ENCODE data around the gene RGSL1. TPM values are rescaled to one million over a fixed set of nuclear protein-coding genes. Genes with fewer than 3 reads are reported as not detected.

Gene RGSL1
- total RNA-seq, 2 experiments from 2014 or later, result not detected

GRCh38 chr1:182587666-182588499 is 137.9 kb downstream of the RGSL1 start:
- DNase-seq, result no peak
- peak overlapping the region; percentile 91 for H3K4me3 Mint-ChIP-seq
- H3K4me1 Mint-ChIP-seq, result peaks cover 31% of the 10 kb centered on the region
- ChIA-PET CTCF (interaction anchor here (0.7 to 4.4 kb wide), 7 partner anchors 12 to 503 kb away, joined by 3 to 24 read pairs (median 4); no protein-coding TSS in a partner anchor), POLR2A (interaction anchor here (1.2 kb wide), 1 partner anchor 11 kb away, joined by 3 read pairs; no protein-coding TSS in a partner anchor)
- peaks cover 19% of the 10 kb centered on the region for H3K36me3 Mint-ChIP-seq (ENCODE audit: low read depth)
- H3K27ac Mint-ChIP-seq, result peak overlapping the region; percentile 99
- H3K9me3 Mint-ChIP-seq, result no peaks in the 10 kb centered on the region
- peaks cover 7% of the 10 kb centered on the region for H3K27me3 Mint-ChIP-seq

- ChIA-PET POLR2A (interaction anchor here (0.5 to 1.2 kb wide), 2 partner anchors 10 to 212 kb away, joined by 3 to 5 read pairs; no protein-coding TSS in a partner anchor), CTCF (interaction anchor here (0.6 to 4.4 kb wide), 12 partner anchors 11 to 504 kb away, joined by 3 to 24 read pairs (median 4); no protein-coding TSS in a partner anchor)
- peak; percentile 62 for DNase-seq
- peaks cover 31% of the 10 kb centered on the region for H3K4me1 Mint-ChIP-seq
- H3K36me3 Mint-ChIP-seq (ENCODE audit: low read depth), result peaks cover 14% of the 10 kb centered on the region
- H3K27ac Mint-ChIP-seq, result peak within 1 kb of the TSS; percentile 99
- H3K4me3 Mint-ChIP-seq, result peak within 1 kb of the TSS; percentile 91
- H3K9me3 Mint-ChIP-seq, result no peaks in the 10 kb centered on the region
- peaks cover 12% of the 10 kb centered on the region for H3K27me3 Mint-ChIP-seq
Observed at GRCh38 chr1:182588500-182589396, 138.8 kb downstream of the RGSL1 start, which contains the start of gene RNASEL. Gene RNASEL (minus strand): TSS chr1:182589256. CDS start chr1:182586806, 2,450 bp downstream.

GRCh38 chr1:182589520-182589919 is 139.6 kb downstream of the RGSL1 start:
- POLR2A ChIA-PET, result interaction anchor here (0.5 kb wide), 1 partner anchor 211 kb away, joined by 5 read pairs; no protein-coding TSS in a partner anchor
- no peak for DNase-seq

GRCh38 chr1:182589931-182590330 is 140.0 kb downstream of the RGSL1 start:
- H3K9me3 Mint-ChIP-seq, result no peaks in the 10 kb centered on the region
- H3K27me3 Mint-ChIP-seq, result peaks cover 15% of the 10 kb centered on the region
- POLR2A ChIA-PET, result no interaction called here
- H3K27ac Mint-ChIP-seq, result peak overlapping the region; percentile 68
- CTCF ChIA-PET, result interaction anchor here (1.0 to 4.4 kb wide), 5 partner anchors 10 to 505 kb away, joined by 3 to 24 read pairs (median 4); no protein-coding TSS in a partner anchor
- H3K4me3 Mint-ChIP-seq, result peak overlapping the region; percentile 91
- H3K4me1 Mint-ChIP-seq, result peaks cover 22% of the 10 kb centered on the region
- DNase-seq, result no peak
- peaks cover 14% of the 10 kb centered on the region for H3K36me3 Mint-ChIP-seq (ENCODE audit: low read depth)

More at GRCh38 chr1:182589520-182589919, 139.6 kb downstream of the RGSL1 start:
- Mint-ChIP-seq H3K36me3 (ENCODE audit: low read depth) (peaks cover 14% of the 10 kb centered on the region), H3K4me1 (peaks cover 26% of the 10 kb centered on the region), H3K9me3 (no peaks in the 10 kb centered on the region), H3K4me3 (peak overlapping the region; percentile 91), H3K27me3 (peaks cover 15% of the 10 kb centered on the region), H3K27ac (peak overlapping the region; percentile 99)
- CTCF ChIA-PET, result interaction anchor here (0.6 to 4.4 kb wide), 8 partner anchors 10 to 505 kb away, joined by 3 to 24 read pairs (median 4); no protein-coding TSS in a partner anchor

GRCh38 chr1:182595641-182596240 is 145.8 kb downstream of the RGSL1 start:
- H3K36me3 Mint-ChIP-seq (ENCODE audit: low read depth), result peaks cover 2% of the 10 kb centered on the region
- no peaks in the 10 kb centered on the region for H3K9me3 Mint-ChIP-seq
- peaks cover 2% of the 10 kb centered on the region for H3K4me1 Mint-ChIP-seq
- POLR2A ChIA-PET, result no interaction called here
- H3K27ac Mint-ChIP-seq, result no peak overlapping the region
- H3K27me3 Mint-ChIP-seq, result peaks cover 23% of the 10 kb centered on the region
- CTCF ChIA-PET, result interaction anchor here (0.8 to 15.9 kb wide), 17 partner anchors 9 to 527 kb away, joined by 3 to 238 read pairs (median 4); partner anchors contain the start of genes NPL and RGS16
- peak; percentile 70 for DNase-seq
- no peak overlapping the region for H3K4me3 Mint-ChIP-seq

GRCh38 chr1:182596934-182597333 is 147.0 kb downstream of the RGSL1 start:
- H3K27me3 Mint-ChIP-seq, result peaks cover 20% of the 10 kb centered on the region
- peaks cover 2% of the 10 kb centered on the region for H3K36me3 Mint-ChIP-seq (ENCODE audit: low read depth)
- ChIA-PET POLR2A (no interaction called here), CTCF (interaction anchor here (0.6 to 15.9 kb wide), 8 partner anchors 10 to 509 kb away, joined by 3 to 238 read pairs (median 4); no protein-coding TSS in a partner anchor)
- no peaks in the 10 kb centered on the region for H3K9me3 Mint-ChIP-seq
- H3K4me3 Mint-ChIP-seq, result no peak overlapping the region
- DNase-seq, result no peak
- peaks cover 2% of the 10 kb centered on the region for H3K4me1 Mint-ChIP-seq
- no peak overlapping the region for H3K27ac Mint-ChIP-seq

GRCh38 chr1:182598296-182598695 is 148.3 kb downstream of the RGSL1 start:
- Mint-ChIP-seq H3K9me3 (no peaks in the 10 kb centered on the region), H3K36me3 (ENCODE audit: low read depth) (peaks cover 2% of the 10 kb centered on the region), H3K27ac (no peak overlapping the region), H3K4me3 (no peak overlapping the region), H3K4me1 (peaks cover 2% of the 10 kb centered on the region), H3K27me3 (peaks cover 15% of the 10 kb centered on the region)
- CTCF ChIA-PET, result interaction anchor here (0.7 to 15.9 kb wide), 11 partner anchors 9 to 699 kb away, joined by 3 to 238 read pairs (median 3); partner anchors contain the start of gene RNASEL
- no peak for DNase-seq
- POLR2A ChIA-PET, result interaction anchor here (1.2 to 1.4 kb wide), 2 partner anchors 10 to 184 kb away, joined by 3 to 4 read pairs; no protein-coding TSS in a partner anchor

- Mint-ChIP-seq H3K9me3 (no peaks in the 10 kb centered on the region), H3K36me3 (ENCODE audit: low read depth) (peaks cover 2% of the 10 kb centered on the region), H3K27ac (no peak overlapping the region), H3K4me3 (no peak overlapping the region), H3K27me3 (peaks cover 12% of the 10 kb centered on the region), H3K4me1 (peaks cover 2% of the 10 kb centered on the region)
- ChIA-PET POLR2A (interaction anchor here (1.4 kb wide), 1 partner anchor 11 kb away, joined by 3 read pairs; no protein-coding TSS in a partner anchor), CTCF (interaction anchor here (0.7 to 15.9 kb wide), 5 partner anchors 8 to 198 kb away, joined by 3 to 238 read pairs (median 4); partner anchors contain the start of gene RNASEL)
- DNase-seq, result peak; percentile 27
Observed at GRCh38 chr1:182599339-182599738, 149.4 kb downstream of the RGSL1 start.

- Mint-ChIP-seq H3K4me1 (peaks cover 2% of the 10 kb centered on the region), H3K27ac (no peak overlapping the region), H3K9me3 (no peaks in the 10 kb centered on the region), H3K36me3 (ENCODE audit: low read depth) (peaks cover 2% of the 10 kb centered on the region), H3K4me3 (no peak overlapping the region), H3K27me3 (peaks cover 20% of the 10 kb centered on the region)
- CTCF ChIA-PET, result interaction anchor here (1.0 to 15.9 kb wide), 9 partner anchors 11 to 240 kb away, joined by 3 to 238 read pairs (median 4); partner anchors contain the start of gene RNASEL
- no peak for DNase-seq
- POLR2A ChIA-PET, result no interaction called here
Observed at GRCh38 chr1:182600036-182600713, 150.2 kb downstream of the RGSL1 start.

GRCh38 chr1:182600745-182601415 is 150.9 kb downstream of the RGSL1 start:
- POLR2A ChIA-PET, result interaction anchor here (0.7 kb wide), 1 partner anchor 181 kb away, joined by 3 read pairs; no protein-coding TSS in a partner anchor
- H3K27me3 Mint-ChIP-seq, result peaks cover 27% of the 10 kb centered on the region

More at GRCh38 chr1:182600745-182601415, 150.9 kb downstream of the RGSL1 start:
- Mint-ChIP-seq H3K9me3 (no peaks in the 10 kb centered on the region), H3K27ac (no peak overlapping the region), H3K4me3 (no peak overlapping the region), H3K4me1 (peaks cover 6% of the 10 kb centered on the region), H3K36me3 (ENCODE audit: low read depth) (peaks cover 2% of the 10 kb centered on the region)
- CTCF ChIA-PET, result interaction anchor here (0.6 to 15.9 kb wide), 12 partner anchors 8 to 452 kb away, joined by 3 to 238 read pairs (median 4); partner anchors contain the start of gene RNASEL
- DNase-seq, result no peak
